HG02623 (cell line): ENCODE measurements around the gene TTLL3.
A peak's percentile ranks its signal among the peaks of the same experiment; 100 is the strongest.

Experiments
- ATAC-seq: cut with Tn5 transposase; IDR thresholded peaks from one replicate; pipeline ENCODE4 v1.9.1; 2021; ENCODE audit warnings: moderate library complexity; ENCODE audit not compliant: unreplicated experiment

TTLL3 gene

GRCh38 chr3:9804996-9805395 lies 5.1 kb upstream of the TTLL3 start:
- ATAC-seq, result no peak

- ATAC-seq, result no peak
Observed at GRCh38 chr3:9806137-9806536, 3.9 kb upstream of the TTLL3 start.

GRCh38 chr3:9806688-9807589 lies 3.1 kb upstream of the TTLL3 start:
- ATAC-seq, result no peak

- ATAC-seq, result no peak
Observed at GRCh38 chr3:9807981-9808344, 2.1 kb upstream of the TTLL3 start.

- ATAC-seq, result peak; percentile 43
Observed at GRCh38 chr3:9808345-9809037, 1.6 kb upstream of the TTLL3 start.

- ATAC-seq, result no peak
Observed at GRCh38 chr3:9809239-9809614, 835 bp upstream of the TTLL3 start.

GRCh38 chr3:9810433-9810770 lies 340 bp downstream of the TTLL3 start:
- ATAC-seq, result no peak

GRCh38 chr3:9810846-9811245 lies 784 bp downstream of the TTLL3 start:
- no peak for ATAC-seq

- no peak for ATAC-seq
Observed at GRCh38 chr3:9812870-9813483, 2.9 kb downstream of the TTLL3 start.

- no peak for ATAC-seq
Observed at GRCh38 chr3:9815986-9816385, 5.9 kb downstream of the TTLL3 start.

- ATAC-seq, result no peak
Observed at GRCh38 chr3:9817436-9817835, 7.4 kb downstream of the TTLL3 start.

- ATAC-seq, result no peak
Observed at GRCh38 chr3:9818666-9819335, 8.7 kb downstream of the TTLL3 start.

- ATAC-seq, result no peak
Observed at GRCh38 chr3:9820543-9820942, 10.5 kb downstream of the TTLL3 start.

GRCh38 chr3:9820946-9821345 lies 10.9 kb downstream of the TTLL3 start:
- ATAC-seq, result no peak

- ATAC-seq, result no peak
Observed at GRCh38 chr3:9825451-9826040, 15.5 kb downstream of the TTLL3 start.

- no peak for ATAC-seq
Observed at GRCh38 chr3:9826815-9827573, 16.9 kb downstream of the TTLL3 start.

GRCh38 chr3:9828801-9829755 lies 19.0 kb downstream of the TTLL3 start:
- no peak for ATAC-seq

- ATAC-seq, result no peak
Observed at GRCh38 chr3:9831253-9831652, 21.2 kb downstream of the TTLL3 start.

- ATAC-seq, result no peak
Observed at GRCh38 chr3:9833078-9833477, 23.0 kb downstream of the TTLL3 start.
